Right atrium auricular region (tissue), 2 donors: ENCODE measurements around the gene KANSL3. TPM values are rescaled to one million over a fixed set of nuclear protein-coding genes. Genes with fewer than 3 reads are reported as not detected.

ENCODE experiments used
- DNase-seq: peaks from one replicate; pipeline ENCODE4 v3.0.0-alpha.2; 2019; ENCODE audit warnings: low spot score
- H3K27ac ChIP-seq, 2 donors: fragments of 200-600 bp; sonication (generic); 1 replicate in 1 of 2; 2 replicates in 1 of 2; pipeline ENCODE4 v1.5.1; 2016 to 2019
- H3K27me3 ChIP-seq, 2 donors: fragments of 200-600 bp; sonication (generic); one replicate each; pipeline versions ENCODE4 v1.5.1 to v1.6.0; 2017 to 2019
- H3K36me3 ChIP-seq: fragments of 200-600 bp; sonication (generic); one replicate; pipeline ENCODE4 v1.5.1; 2016
- H3K4me1 ChIP-seq, 2 donors: fragments of 200-600 bp; sonication (generic); one replicate each; pipeline versions ENCODE4 v1.5.1 to v1.6.0; 2017 to 2019
- H3K4me3 ChIP-seq, 2 donors: fragments of 200-600 bp; sonication (generic); 1 replicate in 1 of 2; 2 replicates in 1 of 2; pipeline ENCODE4 v1.5.1; 2017 to 2019; ENCODE audit warnings: mild to moderate bottlenecking in 1 of 2, moderate library complexity in 1 of 2
- H3K9me3 ChIP-seq, 2 donors: fragments of 200-600 bp; sonication (generic); one replicate each; pipeline ENCODE4 v1.5.1; 2019
- total RNA-seq, 2 donors: library from RNA; depleted of rRNA; stranded (reverse); fragments of >200 nt; gene quantifications; one replicate each; pipeline ENCODE4 v1.1.0, GENCODE V29; 2016
- TF ChIP-seq, protein P1 (sequence below), 2 donors: fragments of 200-600 bp; sonication (generic); IDR thresholded peaks; one replicate each; pipeline ENCODE4 v1.5.1; 2019; ENCODE audit warnings: antibody characterized with exemption in 2 of 2

KANSL3 gene
- total RNA-seq, 2 donors from 2014 or later: 27.3 to 29.4 TPM

- Histone ChIP-seq H3K4me1 (peaks cover 0 to 15% of the 10 kb centered on the region in 2 donors), H3K36me3 (no peaks in the 10 kb centered on the region), H3K27ac (no peak overlapping the region), H3K27me3 (no peaks in the 10 kb centered on the region), H3K4me3 (no peak overlapping the region), H3K9me3 (no peaks in the 10 kb centered on the region)
- TF ChIP-seq, protein P1, sequence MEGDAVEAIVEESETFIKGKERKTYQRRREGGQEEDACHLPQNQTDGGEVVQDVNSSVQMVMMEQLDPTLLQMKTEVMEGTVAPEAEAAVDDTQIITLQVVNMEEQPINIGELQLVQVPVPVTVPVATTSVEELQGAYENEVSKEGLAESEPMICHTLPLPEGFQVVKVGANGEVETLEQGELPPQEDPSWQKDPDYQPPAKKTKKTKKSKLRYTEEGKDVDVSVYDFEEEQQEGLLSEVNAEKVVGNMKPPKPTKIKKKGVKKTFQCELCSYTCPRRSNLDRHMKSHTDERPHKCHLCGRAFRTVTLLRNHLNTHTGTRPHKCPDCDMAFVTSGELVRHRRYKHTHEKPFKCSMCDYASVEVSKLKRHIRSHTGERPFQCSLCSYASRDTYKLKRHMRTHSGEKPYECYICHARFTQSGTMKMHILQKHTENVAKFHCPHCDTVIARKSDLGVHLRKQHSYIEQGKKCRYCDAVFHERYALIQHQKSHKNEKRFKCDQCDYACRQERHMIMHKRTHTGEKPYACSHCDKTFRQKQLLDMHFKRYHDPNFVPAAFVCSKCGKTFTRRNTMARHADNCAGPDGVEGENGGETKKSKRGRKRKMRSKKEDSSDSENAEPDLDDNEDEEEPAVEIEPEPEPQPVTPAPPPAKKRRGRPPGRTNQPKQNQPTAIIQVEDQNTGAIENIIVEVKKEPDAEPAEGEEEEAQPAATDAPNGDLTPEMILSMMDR (IDR thresholded peaks at IDR 0.05): no peak
- no peak for DNase-seq
These were observed 46.1 kb upstream of the KANSL3 start for GRCh38 chr2:96683972-96684820.

DNA sequence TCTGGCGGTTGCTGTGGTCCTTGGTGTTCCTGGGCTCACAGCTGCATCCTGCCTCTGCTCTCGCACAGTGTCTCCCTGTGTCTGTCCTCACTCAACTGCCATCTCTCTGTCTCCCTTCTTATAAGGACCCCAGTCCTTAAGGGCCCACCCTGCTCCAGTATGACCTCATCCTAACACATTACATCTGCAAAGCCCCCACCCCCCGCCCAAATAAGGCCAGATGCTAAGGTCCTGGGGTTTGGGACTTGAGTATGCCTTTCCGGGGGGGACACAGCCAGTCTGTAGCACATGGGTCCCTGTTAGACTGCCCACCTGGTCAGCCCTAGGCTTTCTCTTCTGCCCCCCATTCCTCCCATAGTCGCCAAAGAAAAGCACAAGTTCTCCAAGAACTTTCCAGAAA lies 45.2 kb upstream of the KANSL3 start:
- no peak overlapping the region for H3K4me3 ChIP-seq
- peaks cover 0 to 15% of the 10 kb centered on the region in 2 donors for H3K4me1 ChIP-seq
- no peak for DNase-seq
- H3K36me3 ChIP-seq: no peaks in the 10 kb centered on the region
- TF ChIP-seq, protein P1 (IDR thresholded peaks at IDR 0.05): no peak
- H3K27me3 ChIP-seq: no peaks in the 10 kb centered on the region
- no peak overlapping the region for H3K27ac ChIP-seq
- H3K9me3 ChIP-seq: no peaks in the 10 kb centered on the region

- Histone ChIP-seq H3K4me3 (no peak overlapping the region), H3K9me3 (no peaks in the 10 kb centered on the region), H3K27me3 (no peaks in the 10 kb centered on the region), H3K36me3 (no peaks in the 10 kb centered on the region), H3K27ac (no peak overlapping the region), H3K4me1 (peaks cover 0 to 15% of the 10 kb centered on the region in 2 donors)
- TF ChIP-seq, protein P1 (IDR thresholded peaks at IDR 0.05): no peak
- DNase-seq: no peak
These were observed 43.4 kb upstream of the KANSL3 start for GRCh38 chr2:96681540-96681939.

GRCh38 chr2:96680561-96681141 lies 42.5 kb upstream of the KANSL3 start:
- no peak for DNase-seq
- Histone ChIP-seq H3K4me1 (peaks cover 0 to 8% of the 10 kb centered on the region in 2 donors), H3K4me3 (no peak overlapping the region), H3K36me3 (no peaks in the 10 kb centered on the region), H3K27ac (no peak overlapping the region), H3K27me3 (no peaks in the 10 kb centered on the region), H3K9me3 (no peaks in the 10 kb centered on the region)
- TF ChIP-seq, protein P1 (IDR thresholded peaks at IDR 0.05): no peak

GRCh38 chr2:96679848-96680247 lies 41.7 kb upstream of the KANSL3 start:
- H3K9me3 ChIP-seq: no peaks in the 10 kb centered on the region
- no peak overlapping the region for H3K4me3 ChIP-seq
- H3K27ac ChIP-seq: no peak overlapping the region
- DNase-seq: no peak
- peaks cover 0 to under 1% of the 10 kb centered on the region in 2 donors for H3K4me1 ChIP-seq
- no peaks in the 10 kb centered on the region for H3K36me3 ChIP-seq
- H3K27me3 ChIP-seq: no peaks in the 10 kb centered on the region
- TF ChIP-seq, protein P1 (IDR thresholded peaks at IDR 0.05): no peak
